ENCODE data around the gene UST.

UST gene

GRCh38 chr6:148885136-148885865 is 138.5 kb downstream of the UST start:
- TF ChIP-seq CTCF (IDR thresholded peaks at IDR 0.05), result no peak
- no peak for TF ChIP-seq ZFX (IDR thresholded peaks at IDR 0.05; ENCODE audit: borderline replicate concordance)
- no peak overlapping the region for H3K27ac ChIP-seq

- TF ChIP-seq ZFX (IDR thresholded peaks at IDR 0.05; ENCODE audit: borderline replicate concordance), result no peak
- H3K27ac ChIP-seq, result no peak overlapping the region
Observed at GRCh38 chr6:148885925-148886845, 139.4 kb downstream of the UST start.

GRCh38 chr6:148887181-148887580 is 140.4 kb downstream of the UST start:
- H3K27ac ChIP-seq, result no peak overlapping the region
- no peak for TF ChIP-seq CTCF (IDR thresholded peaks at IDR 0.05)
- TF ChIP-seq ZFX (IDR thresholded peaks at IDR 0.05; ENCODE audit: borderline replicate concordance), result no peak

- TF ChIP-seq CTCF (IDR thresholded peaks at IDR 0.05) (no peak), ZFX (IDR thresholded peaks at IDR 0.05; ENCODE audit: borderline replicate concordance) (no peak)
Observed at GRCh38 chr6:148888856-148889255, 142.0 kb downstream of the UST start.

GRCh38 chr6:148890096-148890495 is 143.3 kb downstream of the UST start:
- H3K27ac ChIP-seq, result no peak overlapping the region
- TF ChIP-seq CTCF (IDR thresholded peaks at IDR 0.05) (no peak), ZFX (IDR thresholded peaks at IDR 0.05; ENCODE audit: borderline replicate concordance) (no peak)

More at GRCh38 chr6:148888856-148889255, 142.0 kb downstream of the UST start:
- no peak overlapping the region for H3K27ac ChIP-seq

GRCh38 chr6:148890652-148891404 is 144.0 kb downstream of the UST start:
- H3K27ac ChIP-seq, result no peak overlapping the region
- TF ChIP-seq ZFX (IDR thresholded peaks at IDR 0.05; ENCODE audit: borderline replicate concordance), result no peak
- no peak for TF ChIP-seq CTCF (IDR thresholded peaks at IDR 0.05)

- no peak overlapping the region for H3K27ac ChIP-seq
- TF ChIP-seq ZFX (IDR thresholded peaks at IDR 0.05; ENCODE audit: borderline replicate concordance) (no peak), CTCF (IDR thresholded peaks at IDR 0.05) (no peak)
Observed at GRCh38 chr6:148891405-148891783, 144.6 kb downstream of the UST start.
